Left renal pelvis (tissue), 4 donors: ENCODE data around the gene KIF21B. TPM values are rescaled to one million over a fixed set of nuclear protein-coding genes. Genes with fewer than 3 reads are reported as not detected.
"Not testable (repeated sequence)": the region's sequence is repeated elsewhere in the genome, so short reads cannot be mapped to it uniquely, and the experiment has no call there.

Experiments
- DNase-seq, 4 donors: peaks; one replicate each; pipeline ENCODE4 v3.0.0-alpha.2; 2013; ENCODE audit warnings: low read depth in 4 of 4, low spot score in 3 of 4
- polyA plus RNA-seq, 4 donors: library from polyadenylated mRNA; unstranded; fragments of 120-200 nt; gene quantifications; one replicate each; pipeline ENCODE4 v1.2.1, GENCODE V29; 2013; ENCODE audit not compliant: insufficient read length in 4 of 4

KIF21B gene
- polyA plus RNA-seq, 4 donors: 2.1 to 3.5 (median 2.5) TPM

GRCh38 chr1:200960236-200960947 lies 63.1 kb downstream of the KIF21B start:
- no peak for DNase-seq

DNA sequence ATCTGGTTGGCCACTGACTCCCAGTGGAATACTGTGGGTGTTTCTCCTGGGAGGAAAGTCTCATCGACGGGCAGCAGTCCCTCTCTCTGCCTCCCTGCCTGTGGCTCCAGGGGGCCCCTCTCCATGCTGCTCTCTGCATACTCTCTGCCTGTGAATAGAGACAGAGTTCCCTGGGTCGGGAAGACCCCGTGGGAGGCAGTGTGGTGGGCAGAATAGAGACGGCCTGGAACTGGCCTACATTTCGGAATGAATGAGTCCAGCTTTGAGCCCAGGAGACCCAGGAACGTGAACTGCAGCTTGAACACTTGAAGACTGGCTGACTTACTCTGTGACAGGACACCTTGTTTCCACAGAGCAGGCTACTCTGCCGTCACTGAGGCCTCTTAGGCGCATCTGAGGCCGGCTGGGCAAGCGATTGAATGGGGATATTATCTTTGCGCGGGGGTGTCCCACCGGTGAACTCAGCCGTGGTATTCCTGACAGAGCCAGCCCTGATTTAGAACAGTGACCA lies 64.0 kb downstream of the KIF21B start:
- DNase-seq: no peak

GRCh38 chr1:200958597-200958996 lies 64.9 kb downstream of the KIF21B start:
- no peak for DNase-seq

- DNase-seq: no peak
Measured at GRCh38 chr1:200954434-200954833, 69.1 kb downstream of the KIF21B start.

DNA sequence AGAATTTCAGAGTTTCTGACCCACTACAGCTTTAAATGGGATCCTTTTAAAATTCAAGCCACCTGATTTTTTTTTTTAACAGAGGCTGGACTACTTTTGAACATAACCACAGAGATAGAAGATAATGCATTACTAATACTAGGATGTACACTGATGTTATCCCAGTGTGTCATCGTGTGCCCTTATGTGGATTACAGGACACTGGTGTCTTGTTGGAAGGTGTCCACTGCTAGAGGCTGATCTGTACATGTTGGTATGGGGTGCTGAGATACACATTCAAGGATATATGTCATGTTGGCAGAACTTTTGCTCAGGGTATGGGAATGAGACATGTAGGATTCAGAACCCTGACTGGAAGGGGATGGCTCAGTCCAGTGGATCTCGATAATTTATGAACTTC lies 72.5 kb downstream of the KIF21B start:
- DNase-seq: no peak

GRCh38 chr1:200949626-200950025 lies 73.9 kb downstream of the KIF21B start:
- no peak for DNase-seq

DNA sequence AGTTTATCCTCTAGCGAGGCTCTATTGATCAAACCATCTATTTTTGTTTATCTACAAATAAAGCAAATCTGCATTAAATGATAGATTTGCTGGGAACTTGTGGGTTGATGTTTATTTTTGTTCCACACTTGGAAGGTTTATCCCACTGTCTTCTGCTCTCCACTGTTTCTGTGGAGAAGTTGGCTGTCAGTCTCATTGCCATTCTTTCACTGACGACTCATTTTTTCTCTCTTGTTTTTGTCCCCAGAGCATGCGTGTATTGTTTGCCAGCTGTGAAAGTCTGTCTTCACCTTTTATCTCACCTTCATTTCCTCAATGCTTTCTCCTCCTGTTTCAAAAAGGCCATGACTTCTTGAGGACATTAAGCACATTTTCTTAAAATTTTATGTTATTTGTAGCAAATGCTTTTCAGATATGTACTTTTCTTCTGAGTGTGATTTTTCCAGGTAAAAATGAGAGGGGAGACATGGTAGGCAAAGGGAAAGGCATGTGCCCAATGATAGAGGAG lies 76.4 kb downstream of the KIF21B start:
- no peak for DNase-seq

- no peak for DNase-seq
Measured at GRCh38 chr1:200945111-200945510, 78.4 kb downstream of the KIF21B start.

DNA sequence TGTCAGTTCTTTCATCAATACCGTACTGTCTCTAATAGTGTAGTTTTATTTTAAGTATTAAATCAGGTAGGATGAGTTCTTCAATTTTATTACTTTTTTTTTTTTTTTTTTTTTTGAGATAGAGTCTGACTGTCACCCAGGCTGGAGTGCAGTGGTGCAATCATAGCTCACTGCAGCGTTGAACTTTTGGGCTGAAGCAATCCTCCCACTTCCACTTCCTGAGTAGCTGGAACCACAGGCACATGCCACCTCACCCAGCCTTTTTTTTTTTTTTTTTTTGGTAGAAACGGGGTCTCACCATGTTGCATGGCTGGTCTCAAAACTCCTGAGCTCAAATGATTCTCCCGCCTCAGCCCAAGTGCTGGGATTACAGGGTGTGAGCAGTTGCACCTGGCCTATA lies 84.6 kb downstream of the KIF21B start:
- DNase-seq: no peak

GRCh38 chr1:200935286-200935962 lies 88.1 kb downstream of the KIF21B start:
- not testable (repeated sequence) for DNase-seq

GRCh38 chr1:200934676-200935245 lies 88.8 kb downstream of the KIF21B start:
- DNase-seq: no peak

DNA sequence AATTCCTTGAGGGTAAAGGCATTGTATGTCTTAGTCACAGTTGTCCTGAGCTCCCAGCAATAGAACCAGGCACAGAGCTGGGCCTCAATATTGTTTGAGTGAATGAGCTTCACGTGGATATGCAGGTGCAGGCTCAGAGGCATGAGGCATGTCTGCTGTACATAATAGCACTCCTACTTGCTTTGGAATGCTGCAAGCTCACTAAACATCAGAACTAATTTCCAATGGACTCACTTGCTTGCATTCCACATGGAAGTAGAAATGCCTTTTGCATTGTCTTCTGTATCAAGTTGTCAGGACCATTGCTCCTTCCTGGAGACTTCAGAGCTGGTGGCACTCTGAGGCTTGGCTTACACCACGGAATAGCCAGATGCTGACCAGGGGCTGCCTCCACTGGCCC lies 91.7 kb downstream of the KIF21B start:
- no peak for DNase-seq

GRCh38 chr1:200930285-200930684 lies 93.2 kb downstream of the KIF21B start:
- not testable (repeated sequence) for DNase-seq

- no peak for DNase-seq
Measured at GRCh38 chr1:200929530-200930278, 93.8 kb downstream of the KIF21B start.

DNA sequence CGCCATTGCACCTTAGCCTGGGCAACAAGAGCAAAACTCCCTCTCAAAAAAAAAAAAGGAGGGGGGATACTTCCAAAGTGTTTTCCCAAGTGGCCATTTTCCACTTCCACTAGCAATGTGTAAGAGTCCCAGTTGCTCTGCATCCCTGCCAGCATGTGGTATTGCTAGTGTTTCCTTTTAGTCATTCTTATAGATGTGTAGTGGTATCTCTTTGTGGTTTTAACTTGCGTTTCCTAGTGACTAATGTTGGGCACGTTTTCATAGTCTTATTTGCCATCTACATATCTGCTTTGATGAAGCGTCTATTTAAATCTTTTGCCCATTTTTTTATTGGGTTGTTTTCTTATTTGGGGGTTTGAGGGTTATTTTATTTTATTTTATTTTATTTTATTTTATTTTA lies 97.7 kb downstream of the KIF21B start:
- no peak for DNase-seq

DNA sequence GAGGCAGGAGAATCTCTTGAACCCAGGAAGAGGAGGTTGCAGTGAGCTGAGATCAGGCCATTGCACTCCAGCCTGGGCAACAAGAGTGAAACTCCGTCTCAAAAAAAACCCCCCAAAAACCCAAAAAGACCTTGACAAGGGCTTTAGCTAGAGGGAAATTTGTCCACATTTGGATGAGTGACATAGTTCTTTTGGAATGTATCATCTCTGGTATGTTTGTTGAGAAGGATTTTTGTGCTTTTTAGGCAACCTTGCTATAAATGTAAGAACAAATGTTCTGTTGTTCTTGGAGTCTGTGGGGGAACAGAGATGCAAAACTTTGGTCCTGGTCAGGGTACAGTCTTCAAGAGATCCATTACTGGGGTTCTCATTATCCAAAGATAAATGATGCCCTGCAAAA lies 99.9 kb downstream of the KIF21B start:
- no peak for DNase-seq

DNA sequence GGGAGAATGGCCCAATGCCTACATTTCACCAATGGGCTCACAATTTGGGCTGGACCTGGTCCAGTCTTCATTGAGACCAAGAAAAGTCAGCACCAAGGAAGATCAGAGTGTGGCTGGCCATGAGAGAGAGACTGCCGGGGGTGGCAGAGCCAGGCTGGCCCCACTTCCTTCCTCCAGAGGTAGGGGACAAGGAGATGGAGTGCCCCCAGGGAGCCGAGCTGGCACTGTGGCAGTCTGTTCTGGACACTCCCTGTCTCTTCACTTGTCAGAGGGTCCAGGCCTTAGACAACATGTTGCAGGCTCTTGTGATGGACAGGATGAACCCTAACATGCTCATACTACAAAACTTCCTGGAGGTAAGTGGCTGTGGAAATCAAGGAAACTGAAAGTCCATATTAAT lies 101.1 kb downstream of the KIF21B start:
- no peak for DNase-seq

DNA sequence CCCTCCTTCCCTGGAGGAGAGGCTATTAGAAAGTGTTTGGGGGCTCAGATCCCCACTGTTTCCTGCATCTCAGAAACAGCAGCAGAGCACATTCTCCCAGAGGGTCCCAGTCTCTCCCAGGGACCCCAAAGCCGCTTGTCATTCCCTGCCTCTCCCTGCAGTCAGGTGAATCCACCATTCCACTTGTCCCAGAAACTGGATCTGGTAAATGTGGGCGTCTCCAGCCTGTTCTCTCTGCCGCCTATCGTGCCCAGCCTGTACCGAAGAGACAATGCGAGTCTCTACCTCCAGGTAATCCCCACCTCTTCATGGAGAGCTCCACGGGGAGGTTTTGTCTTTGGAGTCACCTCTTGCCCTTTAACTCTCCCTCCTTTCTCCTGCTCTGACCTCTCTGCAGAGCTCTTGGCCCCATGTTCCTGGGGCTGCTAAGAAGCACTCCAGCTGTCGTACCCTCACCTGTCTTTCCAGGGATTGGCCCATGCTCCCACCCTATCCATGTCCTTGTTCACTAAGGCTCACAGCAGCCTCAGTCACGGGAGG lies 101.9 kb downstream of the KIF21B start:
- DNase-seq: no peak
